Measurements from ENCODE around the gene FOCAD.

DNA sequence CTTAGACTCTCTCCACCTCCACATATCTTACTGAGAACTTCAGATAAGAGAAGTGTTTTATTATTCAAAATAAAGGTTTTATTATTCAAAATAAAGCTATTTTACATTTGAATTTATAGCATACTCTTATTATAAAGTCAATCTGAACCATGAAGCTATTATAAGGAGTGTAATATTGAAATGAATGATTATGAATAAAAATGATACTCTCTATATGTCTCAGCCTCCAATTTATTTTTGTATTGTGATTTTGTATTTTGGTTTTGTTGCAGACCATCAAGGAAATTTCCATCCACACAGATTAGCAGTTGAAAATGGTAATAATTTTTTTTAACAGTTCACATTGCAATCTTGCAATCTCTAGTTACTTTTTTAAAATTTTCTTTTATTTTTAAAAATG, 10.2 kb downstream of the FOCAD start:
- TF ChIP-seq, protein P1, sequence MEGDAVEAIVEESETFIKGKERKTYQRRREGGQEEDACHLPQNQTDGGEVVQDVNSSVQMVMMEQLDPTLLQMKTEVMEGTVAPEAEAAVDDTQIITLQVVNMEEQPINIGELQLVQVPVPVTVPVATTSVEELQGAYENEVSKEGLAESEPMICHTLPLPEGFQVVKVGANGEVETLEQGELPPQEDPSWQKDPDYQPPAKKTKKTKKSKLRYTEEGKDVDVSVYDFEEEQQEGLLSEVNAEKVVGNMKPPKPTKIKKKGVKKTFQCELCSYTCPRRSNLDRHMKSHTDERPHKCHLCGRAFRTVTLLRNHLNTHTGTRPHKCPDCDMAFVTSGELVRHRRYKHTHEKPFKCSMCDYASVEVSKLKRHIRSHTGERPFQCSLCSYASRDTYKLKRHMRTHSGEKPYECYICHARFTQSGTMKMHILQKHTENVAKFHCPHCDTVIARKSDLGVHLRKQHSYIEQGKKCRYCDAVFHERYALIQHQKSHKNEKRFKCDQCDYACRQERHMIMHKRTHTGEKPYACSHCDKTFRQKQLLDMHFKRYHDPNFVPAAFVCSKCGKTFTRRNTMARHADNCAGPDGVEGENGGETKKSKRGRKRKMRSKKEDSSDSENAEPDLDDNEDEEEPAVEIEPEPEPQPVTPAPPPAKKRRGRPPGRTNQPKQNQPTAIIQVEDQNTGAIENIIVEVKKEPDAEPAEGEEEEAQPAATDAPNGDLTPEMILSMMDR (IDR thresholded peaks at IDR 0.05), result no peak
- no peak for TF ChIP-seq POLR2A (IDR thresholded peaks at IDR 0.05; ENCODE audit: low read depth)
- no peak for TF ChIP-seq POLR2AphosphoS5 (IDR thresholded peaks at IDR 0.05)

All from esophagus muscularis mucosa (tissue), 3 donors.